PC-3 (cell line): Measurements from ENCODE around the gene HNF4A.

Experiments used
- EZH2 ChIP-seq: fragments of 300-600 bp; sonication (generic); IDR thresholded peaks from one replicate; pipeline ENCODE4 v1.6.1; 2017; ENCODE audit warnings: antibody characterized with exemption, mild to moderate bottlenecking, low read length; ENCODE audit not compliant: unreplicated experiment
- EZH2phosphoT487 ChIP-seq: fragments of 300-600 bp; sonication (generic); IDR thresholded peaks from 2 replicates; pipeline ENCODE4 v1.6.1; 2018; ENCODE audit warnings: mild to moderate bottlenecking, antibody characterized with exemption, low read length, borderline replicate concordance
- TF ChIP-seq, protein P1 (sequence below): fragments of 300-600 bp; sonication (generic); conservative IDR thresholded peaks from 2 replicates; pipeline ENCODE4 v1.5.1; 2017; ENCODE audit warnings: antibody characterized with exemption, low read depth, mild to moderate bottlenecking, low read length

DNA sequence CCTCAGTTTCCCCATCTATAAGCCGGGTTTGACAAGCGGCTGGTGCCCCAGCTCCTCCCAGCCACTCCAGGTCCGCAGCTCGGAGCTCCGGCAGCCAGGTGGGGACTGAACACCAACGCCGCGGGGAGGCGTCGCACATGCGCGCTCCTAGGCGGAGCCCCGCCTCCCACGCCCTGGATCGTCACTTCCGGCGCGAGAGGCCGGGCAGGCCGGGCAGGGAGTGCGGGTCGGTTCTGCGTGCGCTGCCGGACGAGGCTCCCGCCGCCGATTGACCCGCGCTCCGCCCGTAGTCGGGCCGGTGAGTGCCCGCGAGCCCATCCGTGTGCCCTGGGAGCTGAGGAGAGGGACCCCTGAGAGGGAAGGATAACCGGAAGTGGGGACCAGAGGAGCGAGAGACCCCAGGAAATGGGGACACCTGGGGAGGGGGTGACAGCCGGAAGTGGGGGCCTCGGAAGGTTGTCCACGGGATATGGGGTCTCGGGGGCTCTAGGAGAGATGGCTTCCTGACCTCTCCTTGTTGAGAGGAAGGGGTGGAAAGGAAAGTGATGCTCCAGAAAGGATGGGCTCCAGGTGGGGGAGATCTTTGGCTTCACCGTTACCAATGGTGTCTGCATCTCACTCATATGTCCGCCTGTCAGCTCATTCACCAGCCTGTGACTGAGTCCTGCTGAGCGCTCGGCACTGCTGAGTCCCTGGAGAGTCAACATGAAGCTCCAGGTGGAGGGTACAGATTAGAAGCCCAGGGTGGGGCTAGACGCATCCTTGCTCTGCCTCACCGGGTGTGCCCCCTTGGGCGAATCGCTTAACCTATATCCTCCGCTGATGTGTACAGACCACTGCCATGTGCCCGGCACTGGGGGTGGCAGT is 120.4 kb downstream of the HNF4A start, which contains the start of gene TTPAL:
- TF ChIP-seq, protein P1, sequence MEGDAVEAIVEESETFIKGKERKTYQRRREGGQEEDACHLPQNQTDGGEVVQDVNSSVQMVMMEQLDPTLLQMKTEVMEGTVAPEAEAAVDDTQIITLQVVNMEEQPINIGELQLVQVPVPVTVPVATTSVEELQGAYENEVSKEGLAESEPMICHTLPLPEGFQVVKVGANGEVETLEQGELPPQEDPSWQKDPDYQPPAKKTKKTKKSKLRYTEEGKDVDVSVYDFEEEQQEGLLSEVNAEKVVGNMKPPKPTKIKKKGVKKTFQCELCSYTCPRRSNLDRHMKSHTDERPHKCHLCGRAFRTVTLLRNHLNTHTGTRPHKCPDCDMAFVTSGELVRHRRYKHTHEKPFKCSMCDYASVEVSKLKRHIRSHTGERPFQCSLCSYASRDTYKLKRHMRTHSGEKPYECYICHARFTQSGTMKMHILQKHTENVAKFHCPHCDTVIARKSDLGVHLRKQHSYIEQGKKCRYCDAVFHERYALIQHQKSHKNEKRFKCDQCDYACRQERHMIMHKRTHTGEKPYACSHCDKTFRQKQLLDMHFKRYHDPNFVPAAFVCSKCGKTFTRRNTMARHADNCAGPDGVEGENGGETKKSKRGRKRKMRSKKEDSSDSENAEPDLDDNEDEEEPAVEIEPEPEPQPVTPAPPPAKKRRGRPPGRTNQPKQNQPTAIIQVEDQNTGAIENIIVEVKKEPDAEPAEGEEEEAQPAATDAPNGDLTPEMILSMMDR = peak; percentile 41; the same call in 1 of the 2 replicates
- no peak for TF ChIP-seq EZH2
- TF ChIP-seq EZH2phosphoT487 = no peak
